GM06990 (cell line): ENCODE results near the gene OR6M1.

Experiments
- DNase-seq: peaks from one replicate; pipeline ENCODE4 v3.0.0-alpha.2; 2011; ENCODE audit not compliant: insufficient read length; ENCODE audit errors: extremely low read depth
- H3K27me3 ChIP-seq: replicated peaks from 2 replicates; pipeline ENCODE4 v1.6.0; 2011; ENCODE audit warnings: low read length; ENCODE audit not compliant: control insufficient read depth, insufficient read depth
- H3K36me3 ChIP-seq: 2 replicates; pipeline ENCODE4 v1.5.1; 2011; ENCODE audit warnings: low read length; ENCODE audit not compliant: control insufficient read depth, insufficient read depth
- H3K4me3 ChIP-seq: replicated peaks from 2 replicates; pipeline ENCODE4 v1.5.1; 2011; ENCODE audit warnings: low read depth, mild to moderate bottlenecking, control low read depth, low read length
- TF ChIP-seq, protein P1 (sequence below): IDR thresholded peaks from 2 replicates; pipeline ENCODE4 v1.5.1; 2011; ENCODE audit warnings: low read length, control low read depth, mild to moderate bottlenecking, inconsistent platforms; ENCODE audit not compliant: insufficient read depth, poor library complexity, severe bottlenecking

Gene OR6M1

GRCh38 chr11:123775715-123776549, 30.2 kb downstream of the OR6M1 start:
- no peaks in the 10 kb centered on the region for H3K27me3 ChIP-seq
- DNase-seq = no peak
- TF ChIP-seq, protein P1, sequence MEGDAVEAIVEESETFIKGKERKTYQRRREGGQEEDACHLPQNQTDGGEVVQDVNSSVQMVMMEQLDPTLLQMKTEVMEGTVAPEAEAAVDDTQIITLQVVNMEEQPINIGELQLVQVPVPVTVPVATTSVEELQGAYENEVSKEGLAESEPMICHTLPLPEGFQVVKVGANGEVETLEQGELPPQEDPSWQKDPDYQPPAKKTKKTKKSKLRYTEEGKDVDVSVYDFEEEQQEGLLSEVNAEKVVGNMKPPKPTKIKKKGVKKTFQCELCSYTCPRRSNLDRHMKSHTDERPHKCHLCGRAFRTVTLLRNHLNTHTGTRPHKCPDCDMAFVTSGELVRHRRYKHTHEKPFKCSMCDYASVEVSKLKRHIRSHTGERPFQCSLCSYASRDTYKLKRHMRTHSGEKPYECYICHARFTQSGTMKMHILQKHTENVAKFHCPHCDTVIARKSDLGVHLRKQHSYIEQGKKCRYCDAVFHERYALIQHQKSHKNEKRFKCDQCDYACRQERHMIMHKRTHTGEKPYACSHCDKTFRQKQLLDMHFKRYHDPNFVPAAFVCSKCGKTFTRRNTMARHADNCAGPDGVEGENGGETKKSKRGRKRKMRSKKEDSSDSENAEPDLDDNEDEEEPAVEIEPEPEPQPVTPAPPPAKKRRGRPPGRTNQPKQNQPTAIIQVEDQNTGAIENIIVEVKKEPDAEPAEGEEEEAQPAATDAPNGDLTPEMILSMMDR = no peak
- no peaks in the 10 kb centered on the region for H3K36me3 ChIP-seq
- H3K4me3 ChIP-seq = no peak overlapping the region

DNA sequence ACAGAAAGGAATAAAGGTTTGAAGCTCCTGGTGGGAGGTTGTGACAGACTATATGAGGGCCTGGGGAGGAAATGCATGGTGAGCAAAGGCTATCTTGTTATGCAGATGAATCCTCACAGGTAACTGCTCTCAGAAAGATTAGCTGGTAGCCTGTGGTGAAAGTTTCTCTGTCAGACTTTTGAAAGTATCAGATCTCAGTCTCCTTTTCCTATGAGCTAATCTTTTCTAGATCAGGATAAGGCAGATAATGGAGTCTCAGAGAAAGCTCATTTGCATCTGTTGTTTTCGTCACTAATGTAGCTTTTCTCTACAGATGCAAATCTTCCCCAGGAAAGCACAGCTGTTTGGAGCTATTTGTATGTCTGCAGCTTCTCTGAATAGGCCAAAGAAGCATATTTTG, 30.9 kb downstream of the OR6M1 start:
- Histone ChIP-seq H3K27me3 (no peaks in the 10 kb centered on the region), H3K36me3 (no peaks in the 10 kb centered on the region), H3K4me3 (no peak overlapping the region)
- DNase-seq = no peak
- TF ChIP-seq, protein P1 = no peak

- H3K27me3 ChIP-seq = no peaks in the 10 kb centered on the region
- H3K4me3 ChIP-seq = no peak overlapping the region
- DNase-seq = no peak
- no peaks in the 10 kb centered on the region for H3K36me3 ChIP-seq
- TF ChIP-seq, protein P1 = no peak
Observed at GRCh38 chr11:123773959-123774358, 32.2 kb downstream of the OR6M1 start.

DNA sequence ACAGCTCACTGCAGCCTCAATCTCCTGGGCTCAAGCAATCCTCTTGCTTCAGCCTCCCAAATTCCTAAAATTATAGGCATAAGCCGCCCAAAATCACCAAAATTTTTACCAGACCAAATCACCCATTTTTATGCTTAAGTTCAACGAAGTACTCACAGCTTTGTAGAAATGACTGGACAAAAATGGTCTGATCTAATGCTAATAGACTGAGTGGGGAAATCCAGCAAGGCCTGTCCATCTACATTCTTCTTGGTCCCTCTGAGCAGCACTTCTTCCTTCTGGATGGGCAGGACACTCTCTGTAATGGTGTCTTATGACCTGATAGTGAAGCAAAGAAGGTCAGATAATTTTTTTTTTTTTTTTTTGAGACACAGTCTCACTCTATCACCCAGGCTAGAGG, 33.1 kb downstream of the OR6M1 start:
- Histone ChIP-seq H3K4me3 (no peak overlapping the region), H3K36me3 (no peaks in the 10 kb centered on the region), H3K27me3 (no peaks in the 10 kb centered on the region)
- no peak for DNase-seq
- TF ChIP-seq, protein P1 = no peak

- DNase-seq = no peak
- no peak overlapping the region for H3K4me3 ChIP-seq
- TF ChIP-seq, protein P1 = no peak
- H3K36me3 ChIP-seq = no peaks in the 10 kb centered on the region
- no peaks in the 10 kb centered on the region for H3K27me3 ChIP-seq
Observed at GRCh38 chr11:123771664-123772063, 34.5 kb downstream of the OR6M1 start.
